PFSK-1 (cell line): Measurements from ENCODE around the gene LDB2.

Experiments used
- POLR2AphosphoS5 ChIP-seq: IDR thresholded peaks from 2 replicates; pipeline ENCODE4 v1.6.1; 2012; ENCODE audit warnings: low read depth, mild to moderate bottlenecking, control low read depth, low read length, moderate library complexity
- SIN3A ChIP-seq: IDR thresholded peaks from 2 replicates; pipeline ENCODE4 v1.6.1; 2012; ENCODE audit warnings: mild to moderate bottlenecking, low read length, moderate library complexity, borderline replicate concordance; ENCODE audit not compliant: insufficient read depth
- TAF1 ChIP-seq: IDR thresholded peaks from 2 replicates; pipeline ENCODE4 v1.6.1; 2012; ENCODE audit warnings: low read length, control low read depth, borderline replicate concordance; ENCODE audit not compliant: insufficient read depth
- TF ChIP-seq, protein P1 (sequence below), 2 experiments: IDR thresholded peaks; 2 replicates each; pipeline versions ENCODE4 v1.6.1 to v1.8.0; 2011 to 2012; ENCODE audit warnings: low read depth in 2 of 2, low read length in 2 of 2, control low read depth in 1 of 2, inconsistent platforms in 1 of 2, mild to moderate bottlenecking in 1 of 2, moderate library complexity in 1 of 2; ENCODE audit not compliant: insufficient read depth in 1 of 2

DNA sequence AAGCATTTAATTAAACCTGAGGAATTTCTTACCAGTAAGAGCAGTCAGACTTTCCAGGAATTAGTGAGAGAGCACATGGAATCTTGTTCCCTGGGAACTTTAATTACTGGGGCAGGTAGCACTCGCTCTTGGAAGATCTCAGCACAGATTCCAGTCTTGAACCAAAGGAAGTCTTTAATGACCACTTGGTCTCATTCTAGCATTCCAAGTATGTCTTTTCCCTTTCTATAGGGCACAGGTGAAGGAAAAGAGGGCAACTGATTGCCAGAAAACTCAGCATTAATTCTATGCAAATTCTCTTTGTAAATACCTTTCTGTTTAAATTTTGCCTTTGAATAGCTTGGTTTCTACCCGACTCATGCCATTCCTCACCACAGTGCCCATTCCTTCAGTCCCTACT lies 236.6 kb downstream of the LDB2 start:
- TF ChIP-seq, protein P1, sequence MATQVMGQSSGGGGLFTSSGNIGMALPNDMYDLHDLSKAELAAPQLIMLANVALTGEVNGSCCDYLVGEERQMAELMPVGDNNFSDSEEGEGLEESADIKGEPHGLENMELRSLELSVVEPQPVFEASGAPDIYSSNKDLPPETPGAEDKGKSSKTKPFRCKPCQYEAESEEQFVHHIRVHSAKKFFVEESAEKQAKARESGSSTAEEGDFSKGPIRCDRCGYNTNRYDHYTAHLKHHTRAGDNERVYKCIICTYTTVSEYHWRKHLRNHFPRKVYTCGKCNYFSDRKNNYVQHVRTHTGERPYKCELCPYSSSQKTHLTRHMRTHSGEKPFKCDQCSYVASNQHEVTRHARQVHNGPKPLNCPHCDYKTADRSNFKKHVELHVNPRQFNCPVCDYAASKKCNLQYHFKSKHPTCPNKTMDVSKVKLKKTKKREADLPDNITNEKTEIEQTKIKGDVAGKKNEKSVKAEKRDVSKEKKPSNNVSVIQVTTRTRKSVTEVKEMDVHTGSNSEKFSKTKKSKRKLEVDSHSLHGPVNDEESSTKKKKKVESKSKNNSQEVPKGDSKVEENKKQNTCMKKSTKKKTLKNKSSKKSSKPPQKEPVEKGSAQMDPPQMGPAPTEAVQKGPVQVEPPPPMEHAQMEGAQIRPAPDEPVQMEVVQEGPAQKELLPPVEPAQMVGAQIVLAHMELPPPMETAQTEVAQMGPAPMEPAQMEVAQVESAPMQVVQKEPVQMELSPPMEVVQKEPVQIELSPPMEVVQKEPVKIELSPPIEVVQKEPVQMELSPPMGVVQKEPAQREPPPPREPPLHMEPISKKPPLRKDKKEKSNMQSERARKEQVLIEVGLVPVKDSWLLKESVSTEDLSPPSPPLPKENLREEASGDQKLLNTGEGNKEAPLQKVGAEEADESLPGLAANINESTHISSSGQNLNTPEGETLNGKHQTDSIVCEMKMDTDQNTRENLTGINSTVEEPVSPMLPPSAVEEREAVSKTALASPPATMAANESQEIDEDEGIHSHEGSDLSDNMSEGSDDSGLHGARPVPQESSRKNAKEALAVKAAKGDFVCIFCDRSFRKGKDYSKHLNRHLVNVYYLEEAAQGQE (IDR thresholded peaks at IDR 0.05; ENCODE audit: insufficient read depth in 1 of 2, low read depth in 2 of 2, low read length in 2 of 2), result no peak
- TF ChIP-seq POLR2AphosphoS5, result no peak
- no peak for TF ChIP-seq SIN3A
- no peak for TF ChIP-seq TAF1
